Loucy (cell line): ENCODE measurements around the gene NOD2.

Experiments
- CTCF ChIP-seq: fragments of 200-600 bp; sonication (generic); conservative IDR thresholded peaks from 2 replicates; pipeline ENCODE4 v1.5.1; 2014; ENCODE audit warnings: mild to moderate bottlenecking, antibody characterized with exemption, low read length
- EZH2phosphoT487 ChIP-seq: fragments of 200-600 bp; IDR thresholded peaks from 2 replicates; pipeline ENCODE4 v1.6.1; 2018; ENCODE audit warnings: antibody characterized with exemption, mild to moderate bottlenecking, moderate library complexity, borderline replicate concordance

- TF ChIP-seq CTCF (no peak), EZH2phosphoT487 (no peak)
These were observed 41.5 kb upstream of the NOD2 start for GRCh38 chr16:50651835-50652438.
